HUES48 (cell line): ENCODE results near the gene MYBPC3.

Source experiments
- H3K27ac ChIP-seq: one replicate; pipeline ENCODE4 v1.7.0; 2013; ENCODE audit warnings: low read depth, low read length, inconsistent platforms
- H3K27me3 ChIP-seq: 2 replicates; pipeline ENCODE4 v1.6.1; 2013; ENCODE audit warnings: mild to moderate bottlenecking, low read length; ENCODE audit not compliant: control insufficient read depth, insufficient read depth
- H3K36me3 ChIP-seq: 2 replicates; pipeline ENCODE4 v1.6.1; 2013; ENCODE audit warnings: low read length; ENCODE audit not compliant: control insufficient read depth, insufficient read depth
- H3K4me1 ChIP-seq: 2 replicates; pipeline ENCODE4 v1.6.1; 2013; ENCODE audit warnings: mild to moderate bottlenecking, low read length; ENCODE audit not compliant: control insufficient read depth, insufficient read depth
- H3K4me3 ChIP-seq: 2 replicates; pipeline ENCODE4 v1.5.1; 2013; ENCODE audit warnings: mild to moderate bottlenecking, low read depth, low read length
- H3K9ac ChIP-seq: 2 replicates; pipeline ENCODE4 v1.6.1; 2013; ENCODE audit warnings: mild to moderate bottlenecking, low read depth, low read length, moderate library complexity
- H3K9me3 ChIP-seq: 2 replicates; pipeline ENCODE4 v1.6.1; 2013; ENCODE audit warnings: low read length; ENCODE audit not compliant: control insufficient read depth, insufficient read depth

The MYBPC3 gene

DNA sequence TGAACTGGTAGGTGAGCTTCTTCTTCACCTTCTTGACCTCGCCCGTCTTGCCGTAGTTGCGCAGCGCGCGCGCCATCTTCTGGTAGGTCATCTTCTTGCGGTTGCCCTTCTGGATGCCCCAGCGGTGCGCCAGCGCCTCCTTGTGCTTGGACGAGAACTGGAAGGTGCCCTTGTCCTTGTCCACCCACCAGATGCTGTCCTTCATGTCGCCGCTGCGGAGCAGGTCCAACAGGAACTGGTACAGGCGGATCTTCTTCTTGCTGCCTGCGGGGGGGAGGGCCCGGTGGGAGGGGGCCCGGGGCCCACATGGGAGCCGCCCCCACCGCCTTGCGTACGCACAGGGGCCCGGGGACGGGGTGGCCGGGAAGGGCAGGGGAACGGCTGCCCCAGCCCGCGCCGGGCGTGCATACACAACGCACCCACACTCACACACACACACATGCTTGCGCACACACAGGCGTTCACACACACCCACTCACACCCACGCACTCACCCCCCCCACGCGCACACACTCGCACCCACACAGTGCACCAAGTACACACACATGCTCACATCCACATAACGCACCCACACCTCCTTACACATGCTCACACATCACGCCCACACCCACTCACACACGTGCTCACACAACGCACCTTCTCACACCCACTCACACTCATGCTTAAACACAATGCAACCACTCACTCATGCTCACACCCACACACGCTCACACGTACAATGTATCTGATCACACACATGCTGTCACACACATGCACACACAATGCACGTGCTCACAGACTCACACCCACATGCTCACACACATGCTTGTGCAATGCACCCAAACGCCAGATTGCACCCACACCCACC lies 3.0 kb upstream of the MYBPC3 start:
- Histone ChIP-seq H3K9me3 (no peaks in the 10 kb centered on the region), H3K9ac (no peak overlapping the region), H3K27ac (peak overlapping the region; percentile 40), H3K4me3 (peak overlapping the region; percentile 46; the same call in 1 of the 2 replicates), H3K27me3 (no peaks in the 10 kb centered on the region), H3K4me1 (peaks cover 6% of the 10 kb centered on the region), H3K36me3 (no peaks in the 10 kb centered on the region)

DNA sequence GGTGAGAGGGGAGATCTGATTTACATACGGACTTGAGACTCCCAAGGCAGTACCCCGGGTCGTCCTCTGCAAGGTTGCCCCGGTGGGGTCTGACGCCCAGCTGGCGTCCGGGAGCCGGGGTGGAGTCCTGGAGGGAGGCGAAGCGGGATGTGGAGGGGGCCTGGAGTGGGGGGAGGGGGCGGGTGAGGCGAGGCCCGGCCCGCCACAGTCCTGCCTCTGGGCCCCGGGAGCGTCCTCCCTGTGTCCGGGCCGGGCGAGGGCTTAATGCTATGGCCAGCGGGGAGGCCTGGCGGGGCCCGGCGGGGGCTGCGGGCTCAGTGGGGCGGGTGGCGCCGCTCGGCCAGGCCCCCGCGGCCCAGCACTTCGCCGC lies 2.4 kb upstream of the MYBPC3 start:
- no peaks in the 10 kb centered on the region for H3K9me3 ChIP-seq
- no peaks in the 10 kb centered on the region for H3K36me3 ChIP-seq
- H3K9ac ChIP-seq, result no peak overlapping the region
- H3K27me3 ChIP-seq, result no peaks in the 10 kb centered on the region
- H3K27ac ChIP-seq, result peak overlapping the region; percentile 40
- H3K4me3 ChIP-seq, result peak overlapping the region; percentile 46
- H3K4me1 ChIP-seq, result peaks cover 6% of the 10 kb centered on the region

DNA sequence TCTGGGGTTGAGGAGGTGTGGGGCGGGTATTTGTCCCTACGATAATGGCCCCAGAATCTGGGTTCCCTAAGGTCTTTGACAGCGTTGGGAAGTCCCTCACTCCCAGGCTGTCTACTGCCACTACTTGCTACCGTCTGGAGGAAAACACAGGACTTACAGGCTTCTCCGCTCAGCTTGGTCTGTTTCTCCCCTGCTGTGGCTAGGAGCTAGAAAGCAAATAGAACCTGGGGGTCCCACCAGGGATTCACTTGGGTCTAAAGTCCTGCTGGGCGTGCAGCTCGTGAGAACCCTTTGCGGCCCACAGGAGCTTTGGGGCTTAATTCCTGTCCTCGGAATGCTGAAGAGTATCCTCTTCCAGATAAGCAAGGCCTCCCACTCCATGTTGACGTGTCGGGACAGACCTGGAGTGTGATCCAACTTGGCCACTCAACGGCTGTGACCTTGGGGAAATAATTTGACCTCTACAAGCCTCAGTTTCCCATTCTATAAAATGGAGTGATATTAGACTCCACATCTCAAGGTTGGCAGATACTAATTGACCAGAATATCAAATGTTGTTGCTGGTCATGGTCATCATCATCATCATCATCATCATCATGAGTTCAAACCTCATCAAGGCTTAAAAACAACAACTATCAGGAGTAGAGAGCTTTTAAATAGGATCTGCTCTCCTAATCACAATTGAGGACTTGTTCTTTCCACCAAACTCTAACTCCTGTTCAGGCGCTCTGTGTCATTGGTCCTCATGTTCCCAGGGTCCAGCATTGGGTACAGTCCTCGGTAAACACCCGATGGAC lies 1.7 kb upstream of the MYBPC3 start:
- Histone ChIP-seq H3K4me3 (peak overlapping the region; percentile 46), H3K4me1 (peaks cover 6% of the 10 kb centered on the region), H3K27me3 (no peaks in the 10 kb centered on the region), H3K9ac (no peak overlapping the region), H3K9me3 (no peaks in the 10 kb centered on the region), H3K27ac (no peak overlapping the region), H3K36me3 (no peaks in the 10 kb centered on the region)

DNA sequence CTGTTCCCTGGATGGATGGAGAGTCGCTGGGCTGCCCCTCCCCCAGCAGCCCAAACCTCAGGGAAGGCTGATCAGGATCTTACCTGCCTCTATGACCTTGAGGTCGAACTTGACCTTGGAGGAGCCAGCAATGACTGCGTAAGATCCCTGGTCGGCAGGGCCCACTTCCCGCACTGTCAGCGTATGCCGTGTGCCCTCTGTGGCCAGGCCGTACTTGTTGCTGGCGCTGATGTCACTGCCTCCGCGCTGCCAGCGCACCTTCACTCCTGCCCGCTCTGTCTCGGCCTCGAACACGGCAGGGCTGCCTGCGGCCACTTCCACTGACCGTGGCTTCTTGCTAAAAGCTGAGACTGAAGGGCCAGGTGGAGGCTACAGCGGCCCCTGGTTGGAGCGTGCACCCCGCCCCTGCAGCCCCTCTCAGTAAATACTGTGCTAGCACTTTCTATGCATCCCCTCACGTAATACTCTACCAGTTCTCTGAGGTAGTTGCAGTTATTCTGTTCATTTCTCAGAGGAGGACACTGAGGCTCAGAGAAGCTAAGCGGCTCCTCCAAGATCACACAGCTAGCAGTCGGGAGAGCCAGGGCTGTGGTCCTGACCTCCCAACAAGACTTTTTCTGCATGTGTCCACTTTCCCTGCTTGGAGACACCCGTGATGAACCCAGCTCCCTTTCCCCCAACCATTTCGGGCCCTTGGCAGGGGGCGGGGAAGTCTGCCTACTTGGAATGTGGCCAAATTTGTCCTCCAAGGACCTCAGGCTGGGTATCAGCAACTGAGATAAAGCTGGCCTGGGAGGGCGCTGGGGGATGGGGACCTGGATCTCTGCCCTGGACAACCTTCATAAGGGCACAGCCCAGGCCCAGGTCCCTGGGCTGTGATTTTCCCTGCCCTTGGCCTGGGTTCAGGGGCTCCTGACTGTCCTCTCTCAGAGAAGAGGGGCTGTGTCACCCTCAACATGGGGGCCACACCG lies 1.1 kb downstream of the MYBPC3 start:
- Histone ChIP-seq H3K4me1 (peaks cover 6% of the 10 kb centered on the region), H3K4me3 (no peak overlapping the region), H3K27me3 (no peaks in the 10 kb centered on the region), H3K27ac (no peak overlapping the region), H3K9ac (0 out of 2 replicates have a peak overlapping the region, but pooled peaks have one; percentile 17), H3K9me3 (no peaks in the 10 kb centered on the region), H3K36me3 (no peaks in the 10 kb centered on the region)

DNA sequence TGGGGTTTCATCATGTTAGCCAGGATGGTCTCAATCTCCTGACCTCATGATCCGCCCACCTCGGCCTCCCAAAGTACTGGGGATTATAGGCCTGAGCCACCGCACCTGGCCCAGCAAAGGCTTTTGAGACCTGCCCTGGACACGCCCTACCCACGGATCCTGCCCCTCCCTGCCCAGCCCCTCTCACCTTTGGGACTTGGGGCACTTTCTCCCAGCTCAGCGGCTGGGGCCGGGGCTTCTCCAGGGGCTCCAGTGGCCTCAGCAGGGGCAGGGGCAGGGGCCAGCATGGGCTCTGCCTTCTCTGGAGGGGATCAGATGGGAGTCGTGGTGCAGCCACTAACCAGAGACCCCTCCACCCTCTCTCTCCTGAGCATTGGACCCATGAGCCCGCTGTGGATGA lies 2.2 kb downstream of the MYBPC3 start:
- Histone ChIP-seq H3K27me3 (no peaks in the 10 kb centered on the region), H3K9me3 (no peaks in the 10 kb centered on the region), H3K36me3 (no peaks in the 10 kb centered on the region), H3K4me3 (no peak overlapping the region), H3K9ac (no peak overlapping the region), H3K27ac (no peak overlapping the region), H3K4me1 (peaks cover 6% of the 10 kb centered on the region)

DNA sequence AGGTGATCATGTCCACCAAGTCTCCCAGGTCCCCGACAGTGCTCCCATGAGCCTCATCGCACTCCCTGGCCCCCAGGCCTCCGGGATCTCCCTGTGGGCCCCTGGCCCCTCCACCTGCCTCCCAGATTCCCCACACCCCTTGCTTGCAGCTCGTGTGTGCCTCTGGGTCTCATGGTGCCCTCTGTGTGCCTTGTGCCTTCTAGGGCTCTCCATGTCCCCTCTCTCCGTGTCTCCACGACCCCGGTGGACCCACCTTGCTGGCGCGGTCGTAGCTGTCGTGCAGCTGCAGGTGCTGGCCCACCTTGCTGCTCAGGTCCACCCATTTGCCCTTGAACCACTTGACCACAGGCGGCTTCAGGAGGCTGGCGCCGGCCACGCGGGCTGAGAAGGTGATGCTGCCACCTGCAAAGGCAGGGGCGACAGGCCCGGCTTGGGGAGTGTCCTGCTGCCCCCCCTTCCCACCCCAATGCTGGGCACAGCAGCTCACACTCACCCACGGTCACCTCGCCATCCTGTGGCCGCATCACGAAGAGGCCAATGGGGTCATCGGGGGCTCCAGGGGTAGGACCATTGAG lies 2.9 kb downstream of the MYBPC3 start:
- Histone ChIP-seq H3K4me3 (no peak overlapping the region), H3K9ac (no peak overlapping the region), H3K27ac (no peak overlapping the region), H3K27me3 (no peaks in the 10 kb centered on the region), H3K9me3 (no peaks in the 10 kb centered on the region), H3K4me1 (peaks cover 6% of the 10 kb centered on the region), H3K36me3 (no peaks in the 10 kb centered on the region)

DNA sequence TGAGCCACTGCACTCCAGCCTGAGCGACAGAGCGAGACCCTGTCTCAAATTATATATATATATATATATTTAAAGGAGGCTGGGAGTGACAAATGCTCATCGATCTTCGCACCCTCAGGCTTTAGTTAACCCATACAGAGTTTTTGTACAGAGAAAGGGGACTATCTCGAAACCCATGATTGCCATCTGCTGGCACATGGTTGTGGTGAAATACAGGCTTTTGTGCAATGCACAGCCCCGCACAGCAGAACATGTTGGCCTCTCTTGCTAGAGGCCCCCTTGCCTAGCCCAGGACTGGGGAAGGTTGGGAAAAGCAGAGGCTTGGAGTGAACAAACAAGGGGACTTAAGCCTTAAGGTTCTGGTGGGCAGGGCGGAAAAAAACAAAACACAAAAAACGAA lies 3.6 kb downstream of the MYBPC3 start:
- Histone ChIP-seq H3K27ac (no peak overlapping the region), H3K4me3 (no peak overlapping the region), H3K27me3 (no peaks in the 10 kb centered on the region), H3K9ac (no peak overlapping the region), H3K9me3 (no peaks in the 10 kb centered on the region), H3K4me1 (peaks cover 3% of the 10 kb centered on the region; the same call in 1 of the 2 replicates), H3K36me3 (no peaks in the 10 kb centered on the region)

DNA sequence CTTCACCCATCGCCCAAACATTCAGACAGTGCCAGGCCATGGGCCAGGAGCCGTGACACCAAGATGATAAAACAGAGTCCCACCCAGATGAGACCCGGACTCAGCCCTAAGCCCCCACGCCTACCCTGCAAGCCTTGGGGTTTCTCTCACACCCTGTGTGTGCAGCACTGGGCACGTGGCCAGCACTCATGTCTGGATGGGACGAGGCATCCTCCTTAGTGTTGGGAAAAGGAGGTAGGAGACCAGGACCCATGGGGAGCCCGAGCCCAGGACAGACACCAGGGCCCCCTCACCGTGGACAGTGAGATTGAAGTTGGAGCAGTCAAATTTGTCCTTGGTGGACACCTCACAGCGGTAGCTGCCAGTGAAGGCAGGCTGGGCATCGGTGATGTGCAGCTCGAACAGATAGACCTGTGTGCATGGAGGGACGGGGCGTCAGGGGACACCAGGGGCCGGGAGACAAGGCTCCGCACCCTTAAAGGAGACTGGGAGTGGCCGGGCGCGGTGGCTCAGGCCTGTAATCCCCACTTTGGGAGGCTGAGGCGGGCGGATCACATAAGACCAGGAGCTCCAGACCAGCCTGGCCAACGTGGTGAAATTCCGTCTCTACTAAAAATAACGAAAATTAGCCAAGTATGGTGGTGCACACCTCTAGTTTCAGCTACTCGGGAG lies 4.2 kb downstream of the MYBPC3 start:
- Histone ChIP-seq H3K9me3 (no peaks in the 10 kb centered on the region), H3K9ac (no peak overlapping the region), H3K4me3 (no peak overlapping the region), H3K36me3 (no peaks in the 10 kb centered on the region), H3K27ac (no peak overlapping the region), H3K4me1 (peaks cover 3% of the 10 kb centered on the region; the same call in 1 of the 2 replicates), H3K27me3 (no peaks in the 10 kb centered on the region)

DNA sequence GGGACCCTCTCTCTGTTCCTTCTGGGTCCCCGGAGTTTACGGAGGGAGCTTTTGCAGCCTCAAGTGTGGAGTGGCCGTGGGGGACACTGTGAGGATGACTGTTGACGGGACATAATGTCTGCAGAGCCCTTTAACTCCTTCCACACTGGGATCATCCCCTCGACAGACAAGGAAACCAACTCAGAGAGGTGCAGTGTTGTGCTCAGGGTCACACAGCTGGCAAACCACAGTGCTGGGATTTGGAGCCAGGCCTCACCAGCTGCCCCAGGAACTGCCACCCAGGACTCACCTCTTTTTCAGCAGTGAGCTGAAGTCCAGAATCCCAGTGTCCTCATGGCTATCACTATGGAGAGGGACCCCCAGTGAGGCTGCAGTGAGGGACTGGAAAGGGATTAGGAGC lies 5.4 kb downstream of the MYBPC3 start:
- Histone ChIP-seq H3K9ac (no peak overlapping the region), H3K27me3 (no peaks in the 10 kb centered on the region), H3K9me3 (no peaks in the 10 kb centered on the region), H3K4me1 (peaks cover 3% of the 10 kb centered on the region; the same call in 1 of the 2 replicates), H3K4me3 (no peak overlapping the region), H3K36me3 (no peaks in the 10 kb centered on the region), H3K27ac (no peak overlapping the region)
